Gastrocnemius medialis (tissue), 4 donors: ENCODE data around the gene EBLN2. TPM values are rescaled to one million over a fixed set of nuclear protein-coding genes. Genes with fewer than 3 reads are reported as not detected.

Experiments used
- ATAC-seq, 2 donors: fragments of 150-250 bp; one replicate each; pipeline ENCODE4 v1.9.1; 2016
- DNase-seq, 2 donors: peaks; one replicate each; pipeline ENCODE4 v3.0.0-alpha.2; 2019
- H3K27ac ChIP-seq, 4 donors: fragments of 200-600 bp; sonication (generic); 1 replicate in 1 of 4; 2 replicates in 3 of 4; pipeline ENCODE4 v1.5.1; 2016 to 2018; ENCODE audit warnings: mild to moderate bottlenecking in 2 of 4, moderate library complexity in 1 of 4
- H3K27me3 ChIP-seq, 3 donors: fragments of 200-600 bp; sonication (generic) in 2 of 3; 1 replicate in 1 of 3; 2 replicates in 2 of 3; pipeline versions ENCODE4 v1.5.1 to v1.6.0; 2016 to 2019; ENCODE audit warnings: mild to moderate bottlenecking in 1 of 3, moderate library complexity in 1 of 3
- H3K36me3 ChIP-seq, 2 donors: fragments of 200-600 bp; sonication (generic) in 1 of 2; one replicate each; pipeline ENCODE4 v1.5.1; 2017 to 2018
- H3K4me1 ChIP-seq, 2 donors: fragments of 200-600 bp; sonication (generic) in 1 of 2; one replicate each; pipeline ENCODE4 v1.5.1; 2016 to 2017; ENCODE audit warnings: mild to moderate bottlenecking in 2 of 2
- H3K4me3 ChIP-seq, 4 donors: fragments of 200-600 bp; sonication (generic) in 3 of 4; 1 replicate in 1 of 4; 2 replicates in 3 of 4; pipeline ENCODE4 v1.5.1; 2016 to 2019; ENCODE audit warnings: mild to moderate bottlenecking in 2 of 4
- H3K9me3 ChIP-seq, 3 donors: fragments of 200-600 bp; sonication (generic) in 2 of 3; 1 replicate in 1 of 3; 2 replicates in 2 of 3; pipeline ENCODE4 v1.5.1; 2016 to 2019
- POLR2A ChIP-seq, 2 donors: fragments of 450-650 bp; IDR thresholded peaks; one replicate each; pipeline ENCODE4 v1.6.1; 2017; ENCODE audit warnings: antibody characterized with exemption in 2 of 2, mild to moderate bottlenecking in 2 of 2, moderate library complexity in 2 of 2
- in situ Hi-C, 4 donors: fragments of 200-750 bp; cut with MboI; loops; one replicate each; pipeline versions ENCODE4 v1.15.0 to v1.8.0; 2017; ENCODE audit warnings: low sequenced_read_pairs in 4 of 4
- intact Hi-C: fragments of 100-400 bp; cut with DNase I; formaldehyde crosslinking; loops from one replicate; pipeline ENCODE4 v1.15.1; 2023; ENCODE audit warnings: low total_unique reads
- total RNA-seq, 4 donors: library from RNA; depleted of rRNA; stranded (reverse); fragments of >200 nt; gene quantifications; one replicate each; pipeline versions ENCODE4 v1.1.0 to v1.2.3, GENCODE V29; 2016
- TF ChIP-seq, protein P1 (sequence below), 5 experiments: fragments of 450-650 bp in 3 of 5; fragments of 200-600 bp in 2 of 5; sonication (generic) in 2 of 5; IDR thresholded peaks in 4 of 5; conservative IDR thresholded peaks in 1 of 5; 1 replicate in 4 of 5; 2 replicates in 1 of 5; pipeline ENCODE4 v1.5.1; 2016 to 2019; ENCODE audit warnings: antibody characterized with exemption in 5 of 5, mild to moderate bottlenecking in 3 of 5, moderate library complexity in 3 of 5

The EBLN2 gene
- 1 to 10 TPM in 1 of 4 donors, under 1 TPM in 3; 0.18 to 4.8 (median 0.65) TPM for total RNA-seq

DNA sequence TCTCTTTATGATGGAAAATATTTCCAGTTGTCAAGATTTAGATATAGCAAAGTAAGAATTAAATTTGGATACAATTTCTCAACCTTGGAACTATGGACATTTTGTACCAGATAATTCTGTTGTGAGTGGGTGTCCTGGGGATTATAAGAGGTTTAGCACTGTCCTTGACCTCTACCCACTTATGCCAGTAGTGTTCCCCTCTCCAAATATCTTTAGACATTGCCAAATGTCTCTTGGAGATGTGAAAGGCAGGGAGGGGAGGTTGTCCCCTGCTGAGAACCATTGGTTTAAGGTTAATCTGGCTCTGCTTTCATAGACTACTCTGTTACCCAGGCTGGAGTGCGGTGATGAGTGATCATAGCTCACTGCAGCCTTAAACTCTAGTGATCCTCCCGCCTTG lies at the start of gene EBLN2:
Gene EBLN2, plus strand, starts transcription at position 244 of the 400 bp plus-strand sequence. CDS start 423 bp downstream, outside the sequence.
- Histone ChIP-seq H3K4me1 (peaks cover 4 to 5% of the 10 kb centered on the region in 2 donors), H3K9me3 (no peaks in the 10 kb centered on the region), H3K36me3 (peaks cover 0 to 32% of the 10 kb centered on the region in 2 donors), H3K4me3 (no peak within 1 kb of the TSS), H3K27ac (no peak within 1 kb of the TSS), H3K27me3 (no peaks in the 10 kb centered on the region)
- intact Hi-C loops = no loop called here
- no peak for DNase-seq
- no peak for ATAC-seq
- in situ Hi-C loops = loop anchor here (5.0 to 25.0 kb wide), 4 partner anchors 124 to 224 kb away; partner anchors contain the start of gene SHQ1 (in 2 of the 4)
- TF ChIP-seq, protein P1, sequence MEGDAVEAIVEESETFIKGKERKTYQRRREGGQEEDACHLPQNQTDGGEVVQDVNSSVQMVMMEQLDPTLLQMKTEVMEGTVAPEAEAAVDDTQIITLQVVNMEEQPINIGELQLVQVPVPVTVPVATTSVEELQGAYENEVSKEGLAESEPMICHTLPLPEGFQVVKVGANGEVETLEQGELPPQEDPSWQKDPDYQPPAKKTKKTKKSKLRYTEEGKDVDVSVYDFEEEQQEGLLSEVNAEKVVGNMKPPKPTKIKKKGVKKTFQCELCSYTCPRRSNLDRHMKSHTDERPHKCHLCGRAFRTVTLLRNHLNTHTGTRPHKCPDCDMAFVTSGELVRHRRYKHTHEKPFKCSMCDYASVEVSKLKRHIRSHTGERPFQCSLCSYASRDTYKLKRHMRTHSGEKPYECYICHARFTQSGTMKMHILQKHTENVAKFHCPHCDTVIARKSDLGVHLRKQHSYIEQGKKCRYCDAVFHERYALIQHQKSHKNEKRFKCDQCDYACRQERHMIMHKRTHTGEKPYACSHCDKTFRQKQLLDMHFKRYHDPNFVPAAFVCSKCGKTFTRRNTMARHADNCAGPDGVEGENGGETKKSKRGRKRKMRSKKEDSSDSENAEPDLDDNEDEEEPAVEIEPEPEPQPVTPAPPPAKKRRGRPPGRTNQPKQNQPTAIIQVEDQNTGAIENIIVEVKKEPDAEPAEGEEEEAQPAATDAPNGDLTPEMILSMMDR (IDR thresholded peaks at IDR 0.05 in 4 of 5, conservative IDR thresholded peaks at IDR 0.05 in 1 of 5) = no peak
- no peak for TF ChIP-seq POLR2A (IDR thresholded peaks at IDR 0.05)

GRCh38 chr3:73018298-73018697 lies 43.2 kb upstream of the EBLN2 start:
- no peak overlapping the region for H3K4me3 ChIP-seq
- H3K27me3 ChIP-seq = no peaks in the 10 kb centered on the region
- in situ Hi-C loops (no loop called here), intact Hi-C loops (no loop called here)
- no peak for TF ChIP-seq POLR2A (IDR thresholded peaks at IDR 0.05)
- TF ChIP-seq, protein P1 (IDR thresholded peaks at IDR 0.05 in 4 of 5, conservative IDR thresholded peaks at IDR 0.05 in 1 of 5) = no peak
- H3K4me1 ChIP-seq = peaks cover 23 to 33% of the 10 kb centered on the region in 2 donors
- no peaks in the 10 kb centered on the region for H3K9me3 ChIP-seq
- H3K36me3 ChIP-seq = no peaks in the 10 kb centered on the region
- H3K27ac ChIP-seq = no peak overlapping the region
- ATAC-seq = no peak
- DNase-seq = no peak

GRCh38 chr3:73018790-73019441 lies 42.5 kb upstream of the EBLN2 start:
- H3K4me1 ChIP-seq = peaks cover 23 to 32% of the 10 kb centered on the region in 2 donors
- no peak for TF ChIP-seq POLR2A (IDR thresholded peaks at IDR 0.05)
- TF ChIP-seq, protein P1 (IDR thresholded peaks at IDR 0.05 in 4 of 5, conservative IDR thresholded peaks at IDR 0.05 in 1 of 5) = no peak
- no peak overlapping the region for H3K4me3 ChIP-seq
- DNase-seq (no peak), ATAC-seq (no peak)
- no peaks in the 10 kb centered on the region for H3K36me3 ChIP-seq
- no peaks in the 10 kb centered on the region for H3K27me3 ChIP-seq
- in situ Hi-C loops (no loop called here), intact Hi-C loops (no loop called here)
- no peak overlapping the region for H3K27ac ChIP-seq
- no peaks in the 10 kb centered on the region for H3K9me3 ChIP-seq

GRCh38 chr3:73021301-73021835 lies 40.1 kb upstream of the EBLN2 start:
- no peak overlapping the region for H3K4me3 ChIP-seq
- in situ Hi-C loops = no loop called here
- no peak for ATAC-seq
- TF ChIP-seq, protein P1 (IDR thresholded peaks at IDR 0.05 in 4 of 5, conservative IDR thresholded peaks at IDR 0.05 in 1 of 5) = no peak
- TF ChIP-seq POLR2A (IDR thresholded peaks at IDR 0.05) = no peak
- no peaks in the 10 kb centered on the region for H3K9me3 ChIP-seq
- peaks cover 48 to 51% of the 10 kb centered on the region in 2 donors for H3K4me1 ChIP-seq
- H3K36me3 ChIP-seq = no peaks in the 10 kb centered on the region
- no peak for DNase-seq
- no peaks in the 10 kb centered on the region for H3K27me3 ChIP-seq
- no peak overlapping the region for H3K27ac ChIP-seq
- intact Hi-C loops = no loop called here
